ENCODE measurements around the gene MBOAT1. TPM values are rescaled to one million over a fixed set of nuclear protein-coding genes. Genes with fewer than 3 reads are reported as not detected.

The MBOAT1 gene
- polyA plus RNA-seq, 2 of the 4 experiments (the other 2 are of a cell fraction), result 1.9 to 5.5 TPM

DNA sequence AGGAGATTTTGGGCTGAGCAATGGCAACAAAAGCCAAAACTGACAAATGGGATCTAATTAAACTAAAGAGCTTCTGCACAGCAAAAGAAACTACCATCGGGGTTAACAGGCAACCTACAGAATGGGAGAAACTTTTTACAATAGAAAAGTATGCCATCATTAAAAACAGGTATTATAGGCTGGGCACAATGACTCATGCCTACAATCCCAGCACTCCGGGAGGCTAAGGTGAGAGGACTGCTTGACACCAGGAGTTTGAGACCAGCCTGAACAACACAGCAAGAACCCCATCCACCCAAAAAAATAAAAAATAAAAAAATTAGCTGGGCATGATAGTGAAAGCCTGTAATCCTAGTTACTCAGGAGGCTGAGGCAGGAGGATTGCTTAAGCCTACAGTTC lies 55.4 kb downstream of the MBOAT1 start (continued):
- TF ChIP-seq, protein P1, sequence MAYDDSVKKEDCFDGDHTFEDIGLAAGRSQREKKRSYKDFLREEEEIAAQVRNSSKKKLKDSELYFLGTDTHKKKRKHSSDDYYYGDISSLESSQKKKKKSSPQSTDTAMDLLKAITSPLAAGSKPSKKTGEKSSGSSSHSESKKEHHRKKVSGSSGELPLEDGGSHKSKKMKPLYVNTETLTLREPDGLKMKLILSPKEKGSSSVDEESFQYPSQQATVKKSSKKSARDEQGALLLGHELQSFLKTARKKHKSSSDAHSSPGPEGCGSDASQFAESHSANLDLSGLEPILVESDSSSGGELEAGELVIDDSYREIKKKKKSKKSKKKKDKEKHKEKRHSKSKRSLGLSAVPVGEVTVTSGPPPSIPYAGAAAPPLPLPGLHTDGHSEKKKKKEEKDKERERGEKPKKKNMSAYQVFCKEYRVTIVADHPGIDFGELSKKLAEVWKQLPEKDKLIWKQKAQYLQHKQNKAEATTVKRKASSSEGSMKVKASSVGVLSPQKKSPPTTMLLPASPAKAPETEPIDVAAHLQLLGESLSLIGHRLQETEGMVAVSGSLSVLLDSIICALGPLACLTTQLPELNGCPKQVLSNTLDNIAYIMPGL (CRISPR knock-in tag; IDR thresholded peaks at IDR 0.05; ENCODE audit: borderline replicate concordance), result no peak
- no peak for TF ChIP-seq CBX2 (IDR thresholded peaks at IDR 0.05; ENCODE audit: borderline replicate concordance, low read depth)

DNA sequence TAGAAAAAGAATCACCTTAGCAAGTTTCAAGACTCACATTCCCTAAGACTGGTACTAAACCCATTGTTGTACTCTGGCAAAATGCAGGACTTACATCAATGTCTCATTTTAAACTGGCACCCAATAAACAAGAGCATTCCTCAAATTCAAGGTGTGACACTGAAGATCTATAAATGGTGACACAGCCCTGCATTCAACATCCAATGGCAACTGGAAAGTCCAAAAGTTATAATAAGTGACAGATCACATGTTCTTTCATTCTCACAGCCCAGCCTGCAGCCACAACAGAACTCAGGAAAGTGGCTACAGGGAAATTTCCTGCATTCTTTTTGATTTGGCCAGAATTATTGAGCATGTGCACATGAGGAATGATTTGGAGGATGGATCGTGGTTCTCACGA lies 57.5 kb downstream of the MBOAT1 start:
- no peaks in the 10 kb centered on the region for H3K4me1 ChIP-seq
- no peak overlapping the region for H3K4me3 ChIP-seq
- H3K9me3 ChIP-seq, result no peaks in the 10 kb centered on the region
- FAIRE-seq (no peak), DNase-seq (ENCODE audit: low read depth in 1 of 2, low spot score in 1 of 2) (no peak), ATAC-seq (no peak)
- no peak overlapping the region for H3K4me2 ChIP-seq
- CTCF ChIA-PET, result no interaction called here
- POLR2A ChIA-PET, result no interaction called here
- no peak for TF ChIP-seq CBX2 (IDR thresholded peaks at IDR 0.05; ENCODE audit: borderline replicate concordance, low read depth)
- TF ChIP-seq, protein P2, sequence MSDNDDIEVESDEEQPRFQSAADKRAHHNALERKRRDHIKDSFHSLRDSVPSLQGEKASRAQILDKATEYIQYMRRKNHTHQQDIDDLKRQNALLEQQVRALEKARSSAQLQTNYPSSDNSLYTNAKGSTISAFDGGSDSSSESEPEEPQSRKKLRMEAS (IDR thresholded peaks at IDR 0.05), result no peak
- no peak overlapping the region for H3K27ac ChIP-seq
- WGBS (ENCODE audit: missing lambda C conversion rate), result 94% methylated on average over 2 of the region's 2 CpGs

DNA sequence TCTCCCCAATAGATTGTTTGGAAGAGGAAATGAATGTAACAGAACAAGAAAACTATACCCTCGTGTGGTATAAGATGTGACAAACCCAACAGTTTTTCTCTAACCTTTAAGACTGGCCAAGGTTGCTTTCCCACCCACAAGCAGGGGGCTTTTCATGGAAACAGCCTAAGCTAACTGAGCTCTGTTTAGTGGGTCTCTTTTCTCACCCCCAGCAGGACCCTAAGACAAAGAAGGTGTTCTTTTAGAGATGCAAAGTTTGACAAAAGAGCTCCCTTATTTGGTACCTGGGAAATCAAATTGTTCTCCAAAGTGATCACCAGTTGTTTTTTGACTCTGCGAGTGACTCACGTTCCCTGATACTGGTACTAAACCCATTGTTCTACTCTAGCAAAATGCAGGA lies 59.1 kb downstream of the MBOAT1 start:
- ChIA-PET CTCF (no interaction called here), POLR2A (no interaction called here)
- WGBS (ENCODE audit: missing lambda C conversion rate), result 90% methylated on average over 3 of the region's 3 CpGs
- no peak overlapping the region for H3K4me3 ChIP-seq
- TF ChIP-seq EP300 (IDR thresholded peaks at IDR 0.05) (no peak), CHD4 (IDR thresholded peaks at IDR 0.05; ENCODE audit: borderline replicate concordance) (no peak), RNF2 (IDR thresholded peaks at IDR 0.05; ENCODE audit: borderline replicate concordance, low read depth) (no peak), RCOR1 (IDR thresholded peaks at IDR 0.05; ENCODE audit: low read depth, low read length) (no peak), FOXS1 (CRISPR knock-in tag; IDR thresholded peaks at IDR 0.05) (no peak), KDM1A (IDR thresholded peaks at IDR 0.05; ENCODE audit: low read depth) (no peak), FOSB (CRISPR knock-in tag; IDR thresholded peaks at IDR 0.05) (no peak), NR3C1 (IDR thresholded peaks at IDR 0.05) (no peak), TFCP2L1 (CRISPR knock-in tag; IDR thresholded peaks at IDR 0.05) (no peak), POLR2A (IDR thresholded peaks at IDR 0.05; ENCODE audit: low read length) (no peak), ZFP36 (IDR thresholded peaks at IDR 0.05; ENCODE audit: borderline replicate concordance, partially characterized antibody) (no peak), GATA3 (IDR thresholded peaks at IDR 0.05; ENCODE audit: borderline replicate concordance) (no peak)
- TF ChIP-seq, protein P2 (IDR thresholded peaks at IDR 0.05), result no peak
- TF ChIP-seq, protein P3, sequence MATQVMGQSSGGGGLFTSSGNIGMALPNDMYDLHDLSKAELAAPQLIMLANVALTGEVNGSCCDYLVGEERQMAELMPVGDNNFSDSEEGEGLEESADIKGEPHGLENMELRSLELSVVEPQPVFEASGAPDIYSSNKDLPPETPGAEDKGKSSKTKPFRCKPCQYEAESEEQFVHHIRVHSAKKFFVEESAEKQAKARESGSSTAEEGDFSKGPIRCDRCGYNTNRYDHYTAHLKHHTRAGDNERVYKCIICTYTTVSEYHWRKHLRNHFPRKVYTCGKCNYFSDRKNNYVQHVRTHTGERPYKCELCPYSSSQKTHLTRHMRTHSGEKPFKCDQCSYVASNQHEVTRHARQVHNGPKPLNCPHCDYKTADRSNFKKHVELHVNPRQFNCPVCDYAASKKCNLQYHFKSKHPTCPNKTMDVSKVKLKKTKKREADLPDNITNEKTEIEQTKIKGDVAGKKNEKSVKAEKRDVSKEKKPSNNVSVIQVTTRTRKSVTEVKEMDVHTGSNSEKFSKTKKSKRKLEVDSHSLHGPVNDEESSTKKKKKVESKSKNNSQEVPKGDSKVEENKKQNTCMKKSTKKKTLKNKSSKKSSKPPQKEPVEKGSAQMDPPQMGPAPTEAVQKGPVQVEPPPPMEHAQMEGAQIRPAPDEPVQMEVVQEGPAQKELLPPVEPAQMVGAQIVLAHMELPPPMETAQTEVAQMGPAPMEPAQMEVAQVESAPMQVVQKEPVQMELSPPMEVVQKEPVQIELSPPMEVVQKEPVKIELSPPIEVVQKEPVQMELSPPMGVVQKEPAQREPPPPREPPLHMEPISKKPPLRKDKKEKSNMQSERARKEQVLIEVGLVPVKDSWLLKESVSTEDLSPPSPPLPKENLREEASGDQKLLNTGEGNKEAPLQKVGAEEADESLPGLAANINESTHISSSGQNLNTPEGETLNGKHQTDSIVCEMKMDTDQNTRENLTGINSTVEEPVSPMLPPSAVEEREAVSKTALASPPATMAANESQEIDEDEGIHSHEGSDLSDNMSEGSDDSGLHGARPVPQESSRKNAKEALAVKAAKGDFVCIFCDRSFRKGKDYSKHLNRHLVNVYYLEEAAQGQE (IDR thresholded peaks at IDR 0.05), result no peak
- TF ChIP-seq, protein P4, sequence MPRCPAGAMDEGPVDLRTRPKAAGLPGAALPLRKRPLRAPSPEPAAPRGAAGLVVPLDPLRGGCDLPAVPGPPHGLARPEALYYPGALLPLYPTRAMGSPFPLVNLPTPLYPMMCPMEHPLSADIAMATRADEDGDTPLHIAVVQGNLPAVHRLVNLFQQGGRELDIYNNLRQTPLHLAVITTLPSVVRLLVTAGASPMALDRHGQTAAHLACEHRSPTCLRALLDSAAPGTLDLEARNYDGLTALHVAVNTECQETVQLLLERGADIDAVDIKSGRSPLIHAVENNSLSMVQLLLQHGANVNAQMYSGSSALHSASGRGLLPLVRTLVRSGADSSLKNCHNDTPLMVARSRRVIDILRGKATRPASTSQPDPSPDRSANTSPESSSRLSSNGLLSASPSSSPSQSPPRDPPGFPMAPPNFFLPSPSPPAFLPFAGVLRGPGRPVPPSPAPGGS (IDR thresholded peaks at IDR 0.05), result no peak
- TF ChIP-seq, protein P5, sequence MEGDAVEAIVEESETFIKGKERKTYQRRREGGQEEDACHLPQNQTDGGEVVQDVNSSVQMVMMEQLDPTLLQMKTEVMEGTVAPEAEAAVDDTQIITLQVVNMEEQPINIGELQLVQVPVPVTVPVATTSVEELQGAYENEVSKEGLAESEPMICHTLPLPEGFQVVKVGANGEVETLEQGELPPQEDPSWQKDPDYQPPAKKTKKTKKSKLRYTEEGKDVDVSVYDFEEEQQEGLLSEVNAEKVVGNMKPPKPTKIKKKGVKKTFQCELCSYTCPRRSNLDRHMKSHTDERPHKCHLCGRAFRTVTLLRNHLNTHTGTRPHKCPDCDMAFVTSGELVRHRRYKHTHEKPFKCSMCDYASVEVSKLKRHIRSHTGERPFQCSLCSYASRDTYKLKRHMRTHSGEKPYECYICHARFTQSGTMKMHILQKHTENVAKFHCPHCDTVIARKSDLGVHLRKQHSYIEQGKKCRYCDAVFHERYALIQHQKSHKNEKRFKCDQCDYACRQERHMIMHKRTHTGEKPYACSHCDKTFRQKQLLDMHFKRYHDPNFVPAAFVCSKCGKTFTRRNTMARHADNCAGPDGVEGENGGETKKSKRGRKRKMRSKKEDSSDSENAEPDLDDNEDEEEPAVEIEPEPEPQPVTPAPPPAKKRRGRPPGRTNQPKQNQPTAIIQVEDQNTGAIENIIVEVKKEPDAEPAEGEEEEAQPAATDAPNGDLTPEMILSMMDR (IDR thresholded peaks at IDR 0.05), result no peak
- ATAC-seq (no peak), FAIRE-seq (no peak), DNase-seq (ENCODE audit: low read depth in 1 of 2, low spot score in 1 of 2) (no peak)
- H3K9me3 ChIP-seq, result no peaks in the 10 kb centered on the region
- H3K27ac ChIP-seq, result no peak overlapping the region
- H3K4me1 ChIP-seq, result no peaks in the 10 kb centered on the region
- no peak overlapping the region for H3K4me2 ChIP-seq

Data from A549 (cell line).